HG02610 (cell line): ENCODE results near the gene RHBDL1.

Experiments used
- ATAC-seq: cut with Tn5 transposase; IDR thresholded peaks from one replicate; pipeline ENCODE4 v1.9.1; 2021; ENCODE audit warnings: mild to moderate bottlenecking, moderate library complexity; ENCODE audit not compliant: unreplicated experiment

RHBDL1 gene

GRCh38 chr16:672371-672770 is 3.1 kb upstream of the RHBDL1 start:
- no peak for ATAC-seq

- no peak for ATAC-seq
Measured at GRCh38 chr16:672851-673250, 2.6 kb upstream of the RHBDL1 start.

DNA sequence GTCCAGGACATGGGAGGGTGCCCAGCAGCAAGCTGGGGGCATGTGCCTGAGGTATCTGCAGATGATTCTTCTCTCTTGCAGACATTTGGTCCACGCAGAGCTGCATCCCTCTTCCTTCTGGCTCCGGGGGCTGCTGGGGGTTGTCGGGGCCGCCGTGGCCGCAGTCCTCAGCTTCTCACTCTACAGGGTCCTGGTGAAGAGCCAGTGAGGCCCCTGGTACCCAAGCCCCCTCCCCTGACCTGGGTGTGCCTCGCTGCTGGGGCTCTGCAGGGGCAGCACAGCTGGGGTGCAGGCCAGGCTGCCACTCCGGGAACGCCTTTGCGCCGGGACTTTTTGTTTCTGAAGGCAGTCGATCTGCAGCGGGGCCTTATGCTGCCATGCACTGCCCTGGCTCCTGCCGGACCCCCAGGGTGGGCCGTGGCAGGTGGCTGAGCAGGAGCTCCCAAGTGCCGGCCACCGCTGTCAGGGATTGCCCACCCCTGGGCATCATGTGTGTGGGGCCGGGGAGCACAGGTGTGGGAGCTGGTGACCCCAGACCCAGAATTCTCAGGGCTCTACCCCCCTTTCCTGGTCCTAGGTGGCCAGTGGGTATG is 2.0 kb upstream of the RHBDL1 start:
- no peak for ATAC-seq

- ATAC-seq: no peak
Measured at GRCh38 chr16:674214-674881, 1.1 kb upstream of the RHBDL1 start.

- ATAC-seq: no peak
Measured at GRCh38 chr16:675884-676564, 553 bp downstream of the RHBDL1 start.

DNA sequence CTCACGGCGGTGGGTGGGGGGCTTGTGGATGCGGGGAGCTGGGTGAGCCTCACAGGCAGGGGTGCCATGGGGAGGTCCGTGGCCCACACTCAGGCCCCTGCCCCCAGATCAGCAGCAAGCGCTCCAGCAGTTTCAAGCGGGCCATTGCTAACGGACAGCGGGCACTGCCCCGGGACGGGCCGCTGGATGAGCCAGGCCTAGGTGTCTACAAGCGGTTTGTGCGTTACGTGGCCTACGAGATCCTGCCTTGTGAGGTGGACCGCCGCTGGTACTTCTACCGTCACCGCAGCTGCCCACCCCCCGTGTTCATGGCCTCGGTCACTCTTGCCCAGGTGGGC is 1.1 kb downstream of the RHBDL1 start:
- ATAC-seq: no peak

DNA sequence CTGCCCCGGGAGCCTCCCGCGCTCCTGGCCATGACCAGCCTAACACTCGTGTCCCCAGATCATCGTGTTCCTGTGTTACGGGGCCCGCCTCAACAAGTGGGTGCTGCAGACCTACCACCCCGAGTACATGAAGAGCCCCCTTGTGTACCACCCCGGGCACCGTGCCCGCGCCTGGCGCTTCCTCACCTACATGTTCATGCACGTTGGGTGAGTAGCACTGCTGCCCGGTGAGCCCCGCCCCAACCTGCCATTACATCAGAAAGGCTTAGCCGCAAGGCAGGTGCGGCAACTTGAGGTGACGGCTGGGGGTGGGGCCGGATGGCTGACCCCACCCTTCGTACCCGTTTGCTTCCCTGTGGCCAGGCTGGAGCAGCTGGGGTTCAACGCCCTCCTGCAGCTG is 1.4 kb downstream of the RHBDL1 start:
- ATAC-seq: no peak

DNA sequence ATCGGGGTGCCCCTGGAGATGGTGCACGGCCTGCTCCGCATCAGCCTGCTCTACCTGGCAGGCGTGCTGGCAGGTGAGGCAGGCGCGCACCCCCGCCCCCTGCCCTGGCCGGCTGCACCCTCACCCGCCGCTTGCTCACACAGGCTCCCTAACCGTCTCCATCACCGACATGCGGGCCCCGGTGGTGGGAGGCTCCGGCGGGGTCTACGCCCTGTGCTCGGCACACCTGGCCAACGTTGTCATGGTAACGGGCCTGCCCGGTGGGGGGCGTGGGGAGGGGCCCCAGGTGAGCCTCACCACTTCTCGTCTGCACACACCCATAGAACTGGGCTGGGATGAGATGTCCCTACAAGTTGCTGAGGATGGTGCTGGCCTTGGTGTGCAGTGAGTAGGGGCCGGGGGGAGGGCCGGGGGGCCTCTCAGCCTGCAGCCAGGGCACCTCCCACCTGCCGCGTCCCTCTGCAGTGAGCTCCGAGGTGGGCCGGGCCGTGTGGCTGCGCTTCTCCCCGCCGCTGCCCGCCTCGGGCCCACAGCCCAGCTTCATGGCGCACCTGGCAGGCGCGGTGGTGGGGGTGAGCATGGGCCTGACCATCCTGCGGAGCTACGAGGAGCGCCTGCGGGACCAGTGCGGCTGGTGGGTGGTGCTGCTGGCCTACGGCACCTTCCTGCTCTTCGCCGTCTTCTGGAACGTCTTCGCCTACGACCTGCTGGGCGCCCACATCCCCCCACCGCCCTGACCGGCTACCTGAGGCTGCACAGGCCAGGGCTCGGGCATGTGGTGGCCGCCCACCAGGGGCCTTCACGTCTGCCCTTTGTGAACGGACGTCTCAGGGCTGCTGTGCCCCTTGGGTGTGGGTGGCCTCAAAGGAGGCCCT is 2.1 kb downstream of the RHBDL1 start:
- no peak for ATAC-seq

GRCh38 chr16:678209-678857 is 2.9 kb downstream of the RHBDL1 start:
- ATAC-seq: no peak

GRCh38 chr16:678858-679813 is 3.7 kb downstream of the RHBDL1 start:
- ATAC-seq: no peak

- ATAC-seq: peak; percentile 34
Measured at GRCh38 chr16:679814-680624, 4.5 kb downstream of the RHBDL1 start, which contains the start of gene STUB1. Gene STUB1 (plus strand): TSS chr16:680410. CDS start chr16:680526, 116 bp downstream.

DNA sequence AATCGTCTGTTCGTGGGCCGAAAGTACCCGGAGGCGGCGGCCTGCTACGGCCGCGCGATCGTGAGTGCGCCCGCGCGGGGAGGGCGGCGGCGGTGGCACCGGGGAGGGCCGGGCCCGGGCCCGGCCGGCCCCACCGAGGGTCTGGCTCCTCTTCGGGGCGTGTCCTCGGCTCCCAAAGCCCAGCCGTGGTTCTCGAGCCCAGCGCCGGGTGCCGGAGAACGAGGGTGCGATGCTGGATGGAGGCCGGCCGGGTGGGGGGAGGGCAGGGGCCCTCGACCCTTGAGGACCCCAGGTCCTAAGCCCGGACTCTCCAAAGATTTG is 5.1 kb downstream of the RHBDL1 start:
- ATAC-seq: no peak

GRCh38 chr16:680967-681745 is 5.7 kb downstream of the RHBDL1 start:
- no peak for ATAC-seq

- no peak for ATAC-seq
Measured at GRCh38 chr16:681746-682427, 6.4 kb downstream of the RHBDL1 start.

DNA sequence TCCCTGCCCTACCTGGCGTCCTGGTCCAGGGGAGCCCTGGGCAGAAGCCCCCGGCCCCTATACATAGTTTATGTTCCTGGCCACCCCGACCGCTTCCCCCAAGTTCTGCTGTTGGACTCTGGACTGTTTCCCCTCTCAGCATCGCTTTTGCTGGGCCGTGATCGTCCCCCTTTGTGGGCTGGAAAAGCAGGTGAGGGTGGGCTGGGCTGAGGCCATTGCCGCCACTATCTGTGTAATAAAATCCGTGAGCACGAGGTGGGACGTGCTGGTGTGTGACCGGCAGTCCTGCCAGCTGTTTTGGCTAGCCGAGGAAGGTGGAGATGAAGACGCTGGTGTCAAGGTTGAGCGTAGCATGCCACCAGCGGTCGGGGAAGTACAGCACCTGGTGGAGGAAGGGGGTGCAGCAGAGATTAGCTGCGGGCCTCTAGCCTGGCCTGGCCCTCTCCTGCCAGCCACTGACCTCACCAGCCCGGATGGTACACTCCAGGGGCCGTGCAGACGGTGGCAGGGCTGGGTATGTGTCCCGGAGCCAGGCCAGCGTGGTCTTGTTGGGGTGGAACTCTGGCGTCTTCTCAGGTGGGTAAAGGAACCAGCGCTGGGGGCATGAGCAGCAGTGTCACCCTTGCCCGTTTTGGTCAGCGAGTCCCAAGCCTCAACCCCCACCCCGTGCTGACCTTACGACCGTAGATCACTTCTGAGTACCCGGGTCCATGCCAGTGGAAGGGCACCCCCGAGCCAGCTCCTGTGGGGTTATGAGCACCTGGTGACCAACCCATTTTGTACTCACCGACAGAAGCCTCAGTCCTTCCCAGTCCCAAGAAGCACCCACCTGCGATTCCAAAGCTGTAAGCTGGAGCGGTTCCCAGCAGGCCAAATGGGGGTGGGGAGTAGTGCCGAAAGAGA is 7.3 kb downstream of the RHBDL1 start:
- ATAC-seq: no peak

DNA sequence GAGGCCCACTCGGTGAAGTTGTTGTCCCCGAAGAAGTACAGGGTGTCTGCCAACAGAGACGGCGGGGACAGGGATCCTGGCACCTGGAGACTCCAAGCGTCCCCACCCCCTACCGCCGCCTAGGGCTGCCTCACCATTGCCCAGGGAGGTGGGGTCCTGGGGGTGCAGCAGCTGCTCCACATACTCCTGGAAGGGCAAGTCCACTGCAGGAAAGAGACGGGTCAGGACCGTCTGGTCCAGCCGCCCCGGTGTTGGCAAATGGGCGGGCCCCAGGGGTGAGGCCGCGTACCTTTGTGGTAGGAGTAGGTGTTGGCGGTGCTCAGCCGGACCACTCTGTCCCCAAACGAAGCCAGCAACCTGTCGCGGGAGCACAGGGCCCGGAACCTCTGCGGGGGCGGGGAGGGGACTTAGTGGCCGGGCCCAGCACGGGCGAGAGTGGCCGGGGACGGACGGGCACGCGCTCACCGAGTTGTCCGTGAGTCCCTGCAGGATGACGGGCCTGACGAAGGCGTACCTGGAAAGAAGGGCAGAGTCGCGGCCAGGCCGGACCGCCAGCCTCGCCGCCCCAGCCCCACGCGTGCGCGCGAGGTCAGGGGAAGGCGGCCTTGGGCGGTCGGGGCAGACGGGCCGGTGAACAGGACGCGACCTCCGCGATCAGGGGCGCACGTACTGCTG is 8.1 kb downstream of the RHBDL1 start:
- ATAC-seq: no peak
